Ramos (cell line): Measurements from ENCODE around the gene SLC6A12.

Experiments used
- in situ Hi-C: fragments of 300-500 bp; cut with MboI; formaldehyde crosslinking; loops from one replicate; pipeline ENCODE4 v1.14.3; 2022; ENCODE audit warnings: low sequenced_read_pairs; ENCODE audit not compliant: unreplicated experiment

Gene SLC6A12

GRCh38 chr12:181921-182320, 32.0 kb downstream of the SLC6A12 start:
- in situ Hi-C loops: no loop called here

- in situ Hi-C loops: no loop called here
Measured at GRCh38 chr12:180445-180844, 33.5 kb downstream of the SLC6A12 start.

GRCh38 chr12:179885-180284, 34.1 kb downstream of the SLC6A12 start:
- in situ Hi-C loops: no loop called here

GRCh38 chr12:179131-179884, 34.6 kb downstream of the SLC6A12 start:
- in situ Hi-C loops: no loop called here

GRCh38 chr12:178829-179109, 35.2 kb downstream of the SLC6A12 start:
- in situ Hi-C loops: no loop called here

- in situ Hi-C loops: no loop called here
Measured at GRCh38 chr12:177980-178828, 35.8 kb downstream of the SLC6A12 start.

- in situ Hi-C loops: no loop called here
Measured at GRCh38 chr12:177336-177979, 36.5 kb downstream of the SLC6A12 start.

- in situ Hi-C loops: no loop called here
Measured at GRCh38 chr12:176321-177181, 37.4 kb downstream of the SLC6A12 start.

GRCh38 chr12:175759-176158, 38.2 kb downstream of the SLC6A12 start:
- in situ Hi-C loops: no loop called here

GRCh38 chr12:175250-175649, 38.7 kb downstream of the SLC6A12 start:
- in situ Hi-C loops: no loop called here

- in situ Hi-C loops: no loop called here
Measured at GRCh38 chr12:174596-174995, 39.4 kb downstream of the SLC6A12 start.

- in situ Hi-C loops: no loop called here
Measured at GRCh38 chr12:174124-174523, 39.8 kb downstream of the SLC6A12 start.

- in situ Hi-C loops: no loop called here
Measured at GRCh38 chr12:172732-173161, 41.2 kb downstream of the SLC6A12 start.

GRCh38 chr12:171743-172676, 41.9 kb downstream of the SLC6A12 start:
- in situ Hi-C loops: no loop called here

- in situ Hi-C loops: no loop called here
Measured at GRCh38 chr12:171276-171675, 42.7 kb downstream of the SLC6A12 start.

GRCh38 chr12:170371-171225, 43.4 kb downstream of the SLC6A12 start:
- in situ Hi-C loops: no loop called here

- in situ Hi-C loops: no loop called here
Measured at GRCh38 chr12:169528-170370, 44.2 kb downstream of the SLC6A12 start.
